ENCODE results near the gene KLRF1. TPM values are rescaled to one million over a fixed set of nuclear protein-coding genes. Genes with fewer than 3 reads are reported as not detected.

The KLRF1 gene
- polyA plus RNA-seq, 1 donor from 2014 or later = not detected

DNA sequence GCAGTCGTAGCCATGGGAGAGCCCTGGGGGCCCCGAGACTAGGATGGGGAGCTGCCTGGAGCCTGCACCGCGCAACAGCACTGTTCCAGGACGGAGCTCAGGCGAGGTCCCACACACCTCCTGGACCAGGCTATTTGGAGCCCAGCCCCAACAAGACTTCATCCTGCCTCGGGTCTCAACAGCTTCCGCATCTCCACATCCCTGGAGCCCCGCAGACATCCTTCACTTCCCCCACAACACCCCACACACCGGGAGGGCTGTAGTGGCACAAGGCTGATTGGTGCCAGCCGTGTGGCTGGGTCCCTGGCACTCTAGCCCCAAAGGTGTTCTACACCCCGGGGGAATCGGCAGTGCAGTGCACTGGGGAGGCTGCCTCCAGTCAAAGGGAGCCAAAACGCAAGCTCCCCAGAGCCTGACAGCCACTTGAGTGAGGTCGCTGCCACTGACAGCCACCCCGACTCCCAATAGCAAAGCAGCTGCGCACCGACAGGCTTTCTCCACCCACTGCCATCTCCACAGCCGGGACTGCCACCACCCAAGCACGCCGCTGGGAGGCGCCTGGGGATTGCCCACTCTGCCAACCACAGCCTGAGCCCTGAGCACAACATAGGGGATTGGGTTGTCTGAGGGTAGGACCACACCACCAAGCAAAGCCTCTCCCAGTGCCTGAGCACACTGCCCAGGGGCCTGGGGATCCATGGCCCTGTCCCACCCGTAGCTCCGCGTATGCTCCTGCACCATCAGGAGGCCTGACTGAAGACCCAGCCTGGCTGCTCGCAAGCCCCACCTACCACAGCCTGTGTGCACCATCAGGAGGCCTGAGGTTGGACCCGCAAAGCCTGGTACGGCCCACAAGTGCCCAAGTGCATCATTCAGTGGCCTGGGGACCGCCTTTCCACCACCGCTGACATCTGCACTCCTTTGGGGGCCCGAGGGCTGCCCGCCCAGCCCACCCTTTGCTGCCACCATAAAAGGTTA lies 13.2 kb upstream of the KLRF1 start:
- Histone ChIP-seq H2AFZ (ENCODE audit: low read depth, low read length) (no peak overlapping the region), H3K36me3 (ENCODE audit: insufficient read depth, low read length) (no peaks in the 10 kb centered on the region), H3K4me3 (ENCODE audit: low read length) (no peak overlapping the region), H3K27me3 (ENCODE audit: insufficient read depth, low read depth, low read length) (no peaks in the 10 kb centered on the region), H3K27ac (ENCODE audit: low read length) (no peak overlapping the region), H3K9ac (ENCODE audit: low read length) (no peak overlapping the region), H3K79me2 (replicated peaks; ENCODE audit: insufficient read depth, low read length) (no peaks in the 10 kb centered on the region), H3K4me2 (ENCODE audit: low read length) (no peak overlapping the region), H3K9me3 (ENCODE audit: low read length) (no peaks in the 10 kb centered on the region), H3F3A (ENCODE audit: insufficient read depth, low read length, poor library complexity, severe bottlenecking) (no peaks in the 10 kb centered on the region), H4K20me1 (ENCODE audit: insufficient read depth) (no peaks in the 10 kb centered on the region), H3K9me2 (ENCODE audit: insufficient read depth, low read length) (no peaks in the 10 kb centered on the region)
- no peak for TF ChIP-seq MXI1 (conservative IDR thresholded peaks at IDR 0.05; ENCODE audit: poor library complexity, severe bottlenecking)
- TF ChIP-seq TAF1 (IDR thresholded peaks at IDR 0.05; ENCODE audit: low read depth) = no peak
- no peak for TF ChIP-seq SMC3 (conservative IDR thresholded peaks at IDR 0.05; ENCODE audit: poor library complexity)
- TF ChIP-seq, protein P1, sequence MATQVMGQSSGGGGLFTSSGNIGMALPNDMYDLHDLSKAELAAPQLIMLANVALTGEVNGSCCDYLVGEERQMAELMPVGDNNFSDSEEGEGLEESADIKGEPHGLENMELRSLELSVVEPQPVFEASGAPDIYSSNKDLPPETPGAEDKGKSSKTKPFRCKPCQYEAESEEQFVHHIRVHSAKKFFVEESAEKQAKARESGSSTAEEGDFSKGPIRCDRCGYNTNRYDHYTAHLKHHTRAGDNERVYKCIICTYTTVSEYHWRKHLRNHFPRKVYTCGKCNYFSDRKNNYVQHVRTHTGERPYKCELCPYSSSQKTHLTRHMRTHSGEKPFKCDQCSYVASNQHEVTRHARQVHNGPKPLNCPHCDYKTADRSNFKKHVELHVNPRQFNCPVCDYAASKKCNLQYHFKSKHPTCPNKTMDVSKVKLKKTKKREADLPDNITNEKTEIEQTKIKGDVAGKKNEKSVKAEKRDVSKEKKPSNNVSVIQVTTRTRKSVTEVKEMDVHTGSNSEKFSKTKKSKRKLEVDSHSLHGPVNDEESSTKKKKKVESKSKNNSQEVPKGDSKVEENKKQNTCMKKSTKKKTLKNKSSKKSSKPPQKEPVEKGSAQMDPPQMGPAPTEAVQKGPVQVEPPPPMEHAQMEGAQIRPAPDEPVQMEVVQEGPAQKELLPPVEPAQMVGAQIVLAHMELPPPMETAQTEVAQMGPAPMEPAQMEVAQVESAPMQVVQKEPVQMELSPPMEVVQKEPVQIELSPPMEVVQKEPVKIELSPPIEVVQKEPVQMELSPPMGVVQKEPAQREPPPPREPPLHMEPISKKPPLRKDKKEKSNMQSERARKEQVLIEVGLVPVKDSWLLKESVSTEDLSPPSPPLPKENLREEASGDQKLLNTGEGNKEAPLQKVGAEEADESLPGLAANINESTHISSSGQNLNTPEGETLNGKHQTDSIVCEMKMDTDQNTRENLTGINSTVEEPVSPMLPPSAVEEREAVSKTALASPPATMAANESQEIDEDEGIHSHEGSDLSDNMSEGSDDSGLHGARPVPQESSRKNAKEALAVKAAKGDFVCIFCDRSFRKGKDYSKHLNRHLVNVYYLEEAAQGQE (IDR thresholded peaks at IDR 0.05; ENCODE audit: borderline replicate concordance) = no peak
- no peak for TF ChIP-seq POLR2AphosphoS5 (IDR thresholded peaks at IDR 0.05)
- TF ChIP-seq RAD21 (conservative IDR thresholded peaks at IDR 0.05) = no peak
- no peak for TF ChIP-seq EZH2 (IDR thresholded peaks at IDR 0.05; ENCODE audit: borderline replicate concordance, insufficient read depth, low read length, poor library complexity, severe bottlenecking)

DNA sequence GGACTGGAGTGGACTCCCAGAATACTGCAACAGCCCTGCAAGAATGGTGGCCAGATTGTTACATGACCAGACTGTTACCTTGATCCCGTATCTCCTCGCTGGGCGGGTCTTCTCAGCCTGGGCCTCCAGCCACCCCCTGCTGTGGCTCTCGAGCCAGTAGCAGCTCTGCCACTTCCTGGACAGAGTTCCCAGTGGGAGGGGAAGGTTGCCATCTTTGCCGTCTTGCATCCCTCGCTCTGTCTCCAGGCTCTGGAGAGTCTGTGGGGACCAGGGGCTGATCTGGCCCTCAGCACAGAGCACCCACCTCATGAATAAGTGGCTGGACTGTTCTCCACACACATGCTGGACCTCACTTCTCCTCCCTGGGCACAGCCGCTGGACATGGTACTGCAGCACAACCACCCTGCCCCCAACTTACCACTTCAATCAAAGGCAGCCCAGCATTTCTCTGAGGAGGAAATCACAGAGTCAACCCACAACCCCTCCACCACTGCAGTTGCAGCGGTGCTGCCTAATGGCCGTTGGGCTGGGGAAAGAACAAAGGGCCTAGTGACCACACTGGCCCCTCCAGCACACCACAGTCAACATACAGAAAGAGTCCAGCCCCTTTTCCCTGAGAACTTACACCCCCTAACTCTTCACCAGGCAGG lies 6.9 kb upstream of the KLRF1 start:
- TF ChIP-seq MXI1 (conservative IDR thresholded peaks at IDR 0.05; ENCODE audit: poor library complexity, severe bottlenecking) (no peak), EZH2 (IDR thresholded peaks at IDR 0.05; ENCODE audit: borderline replicate concordance, insufficient read depth, low read length, poor library complexity, severe bottlenecking) (no peak), POLR2AphosphoS5 (IDR thresholded peaks at IDR 0.05) (no peak), TAF1 (IDR thresholded peaks at IDR 0.05; ENCODE audit: low read depth) (no peak), RAD21 (conservative IDR thresholded peaks at IDR 0.05) (no peak), EP300 (conservative IDR thresholded peaks at IDR 0.05; ENCODE audit: poor library complexity, severe bottlenecking) (no peak), SMC3 (conservative IDR thresholded peaks at IDR 0.05; ENCODE audit: poor library complexity) (no peak)
- TF ChIP-seq, protein P1 (IDR thresholded peaks at IDR 0.05; ENCODE audit: borderline replicate concordance) = no peak
- TF ChIP-seq, protein P2, sequence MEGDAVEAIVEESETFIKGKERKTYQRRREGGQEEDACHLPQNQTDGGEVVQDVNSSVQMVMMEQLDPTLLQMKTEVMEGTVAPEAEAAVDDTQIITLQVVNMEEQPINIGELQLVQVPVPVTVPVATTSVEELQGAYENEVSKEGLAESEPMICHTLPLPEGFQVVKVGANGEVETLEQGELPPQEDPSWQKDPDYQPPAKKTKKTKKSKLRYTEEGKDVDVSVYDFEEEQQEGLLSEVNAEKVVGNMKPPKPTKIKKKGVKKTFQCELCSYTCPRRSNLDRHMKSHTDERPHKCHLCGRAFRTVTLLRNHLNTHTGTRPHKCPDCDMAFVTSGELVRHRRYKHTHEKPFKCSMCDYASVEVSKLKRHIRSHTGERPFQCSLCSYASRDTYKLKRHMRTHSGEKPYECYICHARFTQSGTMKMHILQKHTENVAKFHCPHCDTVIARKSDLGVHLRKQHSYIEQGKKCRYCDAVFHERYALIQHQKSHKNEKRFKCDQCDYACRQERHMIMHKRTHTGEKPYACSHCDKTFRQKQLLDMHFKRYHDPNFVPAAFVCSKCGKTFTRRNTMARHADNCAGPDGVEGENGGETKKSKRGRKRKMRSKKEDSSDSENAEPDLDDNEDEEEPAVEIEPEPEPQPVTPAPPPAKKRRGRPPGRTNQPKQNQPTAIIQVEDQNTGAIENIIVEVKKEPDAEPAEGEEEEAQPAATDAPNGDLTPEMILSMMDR (IDR thresholded peaks at IDR 0.05; ENCODE audit: poor library complexity, severe bottlenecking) = no peak
- Histone ChIP-seq H3K27ac (ENCODE audit: low read length) (no peak overlapping the region), H3F3A (ENCODE audit: insufficient read depth, low read length, poor library complexity, severe bottlenecking) (no peaks in the 10 kb centered on the region), H3K79me2 (replicated peaks; ENCODE audit: insufficient read depth, low read length) (no peaks in the 10 kb centered on the region), H3K4me3 (ENCODE audit: low read length) (no peak overlapping the region), H3K36me3 (ENCODE audit: insufficient read depth, low read length) (no peaks in the 10 kb centered on the region), H3K27me3 (ENCODE audit: insufficient read depth, low read depth, low read length) (no peaks in the 10 kb centered on the region), H3K9ac (ENCODE audit: low read length) (no peak overlapping the region), H3K9me2 (ENCODE audit: insufficient read depth, low read length) (no peaks in the 10 kb centered on the region), H3K9me3 (ENCODE audit: low read length) (no peaks in the 10 kb centered on the region), H3K4me2 (ENCODE audit: low read length) (no peak overlapping the region), H2AFZ (ENCODE audit: low read depth, low read length) (no peak overlapping the region), H4K20me1 (ENCODE audit: insufficient read depth) (no peaks in the 10 kb centered on the region)

All from neural cell (in vitro differentiated cells).